ENCODE measurements around the gene BCOR. TPM values are rescaled to one million over a fixed set of nuclear protein-coding genes. Genes with fewer than 3 reads are reported as not detected.

The BCOR gene
- total and polyA plus RNA-seq, 9 of the 15 experiments (the other 6 are each of a cell fraction or from before 2014, with no cell fraction given): 27.5 to 113 (median 37.6) TPM

- TF ChIP-seq MLLT1 (IDR thresholded peaks at IDR 0.05) (no peak), TCF3 (CRISPR knock-in tag; IDR thresholded peaks at IDR 0.05) (no peak), KAT8 (IDR thresholded peaks at IDR 0.05; ENCODE audit: low read depth) (no peak), ZNF764 (CRISPR knock-in tag; IDR thresholded peaks at IDR 0.05; ENCODE audit: low read depth) (no peak), KDM2B (CRISPR knock-in tag; IDR thresholded peaks at IDR 0.05) (no peak), RBBP5 (IDR thresholded peaks at IDR 0.05; ENCODE audit: borderline replicate concordance, insufficient read depth, low read length, poor library complexity, severe bottlenecking) (no peak), RBM17 (IDR thresholded peaks at IDR 0.05; ENCODE audit: borderline replicate concordance, low read depth, low read length) (no peak), MEF2D (tag; conservative IDR thresholded peaks at IDR 0.05; ENCODE audit: low read depth) (no peak), ZNF398 (CRISPR knock-in tag; IDR thresholded peaks at IDR 0.05) (no peak), GTF2E2 (tag; IDR thresholded peaks at IDR 0.05) (no peak), CGGBP1 (CRISPR knock-in tag; IDR thresholded peaks at IDR 0.05) (no peak), LARP7 (IDR thresholded peaks at IDR 0.05) (no peak), NBN (IDR thresholded peaks at IDR 0.05; ENCODE audit: low read depth) (no peak)
Measured at GRCh38 chrX:40049084-40049641, 48.6 kb downstream of the BCOR start (continued).
